Naive B cell (primary cell): ENCODE data around the gene SMIM35. TPM values are rescaled to one million over a fixed set of nuclear protein-coding genes. Genes with fewer than 3 reads are reported as not detected.

Experiments used
- ATAC-seq, 2 donors: fragments of 150-1000 bp; cut with Tn5 transposase; 2 replicates each; pipeline ENCODE4 v1.10.0; 2021; ENCODE audit warnings: low read depth in 2 of 2, mild to moderate bottlenecking in 2 of 2, moderate library complexity in 2 of 2
- DNase-seq: peaks from one replicate; pipeline ENCODE4 v3.0.0; 2022
- H3K27ac Mint-ChIP-seq, 6 donors: one replicate each; pipeline ENCODE4 v1.8.0; 2020 to 2022; ENCODE audit warnings: mild to moderate bottlenecking in 6 of 6, mixed read lengths in 6 of 6, moderate library complexity in 5 of 6, inconsistent platforms in 2 of 6
- H3K27me3 Mint-ChIP-seq, 3 donors: one replicate each; pipeline ENCODE4 v1.8.0; 2021 to 2022; ENCODE audit warnings: mixed read lengths in 3 of 3, mild to moderate bottlenecking in 1 of 3
- H3K36me3 Mint-ChIP-seq, 2 donors: one replicate each; pipeline ENCODE4 v1.8.0; 2020 to 2022; ENCODE audit warnings: mixed read lengths in 2 of 2, inconsistent platforms in 1 of 2, mild to moderate bottlenecking in 1 of 2
- H3K4me1 Mint-ChIP-seq, 3 donors: one replicate each; pipeline ENCODE4 v1.8.0; 2020 to 2022; ENCODE audit warnings: mixed read lengths in 3 of 3, inconsistent platforms in 1 of 3, mild to moderate bottlenecking in 1 of 3, moderate library complexity in 1 of 3
- H3K4me3 Mint-ChIP-seq, 8 donors: one replicate each; pipeline ENCODE4 v1.8.0; 2020 to 2022; ENCODE audit warnings: mild to moderate bottlenecking in 8 of 8, mixed read lengths in 8 of 8, moderate library complexity in 8 of 8, inconsistent platforms in 2 of 8
- H3K9me3 Mint-ChIP-seq, 7 donors: one replicate each; pipeline ENCODE4 v1.8.0; 2020 to 2022; ENCODE audit warnings: mixed read lengths in 7 of 7, mild to moderate bottlenecking in 5 of 7, inconsistent platforms in 2 of 7, moderate library complexity in 1 of 7
- polyA plus RNA-seq, 6 donors: library from polyadenylated mRNA; unstranded; fragments of 300-500 nt; fragmentation: Illumina TruSeq; gene quantifications; one replicate each; pipeline ENCODE4 v1.2.3, GENCODE V29; 2021; ENCODE audit warnings: low read depth in 6 of 6

SMIM35 gene
- polyA plus RNA-seq, 6 donors from 2014 or later, result 0.77 to 3.4 (median 1.1) TPM

- Mint-ChIP-seq H3K4me3 (no peak overlapping the region), H3K9me3 (no peaks in the 10 kb centered on the region), H3K27me3 (no peaks in the 10 kb centered on the region), H3K27ac (peak overlapping the region in 3 of 6 donors; percentile 9 to 66 (median 18)), H3K36me3 (no peaks in the 10 kb centered on the region), H3K4me1 (peaks cover 12 to 42% (median 34%) of the 10 kb centered on the region in 3 donors)
- DNase-seq (no peak), ATAC-seq (peak in 1 of 2 donors; percentile 33)
Measured at GRCh38 chr11:118046051-118046963, 40.5 kb downstream of the SMIM35 start.

GRCh38 chr11:118045191-118045590 lies 41.6 kb downstream of the SMIM35 start:
- Mint-ChIP-seq H3K9me3 (no peaks in the 10 kb centered on the region), H3K4me1 (peaks cover 4 to 31% (median 24%) of the 10 kb centered on the region in 3 donors), H3K36me3 (no peaks in the 10 kb centered on the region), H3K4me3 (no peak overlapping the region), H3K27ac (peak overlapping the region in 1 of 6 donors; percentile 24), H3K27me3 (no peaks in the 10 kb centered on the region)
- ATAC-seq, result no peak
- no peak for DNase-seq

- Mint-ChIP-seq H3K27ac (peak overlapping the region in 1 of 6 donors; percentile 89), H3K27me3 (no peaks in the 10 kb centered on the region), H3K9me3 (no peaks in the 10 kb centered on the region), H3K36me3 (no peaks in the 10 kb centered on the region), H3K4me1 (peaks cover 4 to 21% (median 14%) of the 10 kb centered on the region in 3 donors), H3K4me3 (no peak overlapping the region)
- no peak for DNase-seq
- ATAC-seq, result no peak
Measured at GRCh38 chr11:118042796-118043195, 44.0 kb downstream of the SMIM35 start.

- DNase-seq (no peak), ATAC-seq (no peak)
- Mint-ChIP-seq H3K27ac (peak overlapping the region in 2 of 6 donors; percentile 48 to 76), H3K4me1 (peaks cover 4 to 19% (median 13%) of the 10 kb centered on the region in 3 donors), H3K4me3 (no peak overlapping the region), H3K36me3 (no peaks in the 10 kb centered on the region), H3K9me3 (no peaks in the 10 kb centered on the region), H3K27me3 (no peaks in the 10 kb centered on the region)
Measured at GRCh38 chr11:118042141-118042540, 44.6 kb downstream of the SMIM35 start.

GRCh38 chr11:118033443-118033842 lies 53.3 kb downstream of the SMIM35 start:
- ATAC-seq, result no peak
- Mint-ChIP-seq H3K27ac (no peak overlapping the region), H3K36me3 (no peaks in the 10 kb centered on the region), H3K4me3 (no peak overlapping the region), H3K27me3 (no peaks in the 10 kb centered on the region), H3K9me3 (peaks cover 0 to 1% (median 0%) of the 10 kb centered on the region in 7 donors), H3K4me1 (peaks cover 5 to 11% (median 7%) of the 10 kb centered on the region in 3 donors)
- no peak for DNase-seq

GRCh38 chr11:118028626-118029025 lies 58.1 kb downstream of the SMIM35 start:
- ATAC-seq (no peak), DNase-seq (no peak)
- no peaks in the 10 kb centered on the region for H3K36me3 Mint-ChIP-seq
- H3K4me3 Mint-ChIP-seq, result no peak overlapping the region
- H3K4me1 Mint-ChIP-seq, result peaks cover 19 to 33% (median 21%) of the 10 kb centered on the region in 3 donors
- H3K9me3 Mint-ChIP-seq, result peaks cover 0 to 1% (median 0%) of the 10 kb centered on the region in 7 donors
- peak overlapping the region in 1 of 6 donors; percentile 42 for H3K27ac Mint-ChIP-seq
- H3K27me3 Mint-ChIP-seq, result no peaks in the 10 kb centered on the region

GRCh38 chr11:118027694-118028093 lies 59.1 kb downstream of the SMIM35 start:
- no peak overlapping the region for H3K4me3 Mint-ChIP-seq
- no peak for ATAC-seq
- H3K9me3 Mint-ChIP-seq, result peaks cover 0 to 1% (median 0%) of the 10 kb centered on the region in 7 donors
- no peak overlapping the region for H3K27ac Mint-ChIP-seq
- no peak for DNase-seq
- no peaks in the 10 kb centered on the region for H3K27me3 Mint-ChIP-seq
- H3K36me3 Mint-ChIP-seq, result no peaks in the 10 kb centered on the region
- H3K4me1 Mint-ChIP-seq, result peaks cover 19 to 33% (median 21%) of the 10 kb centered on the region in 3 donors

- Mint-ChIP-seq H3K27ac (no peak overlapping the region), H3K4me3 (no peak overlapping the region), H3K9me3 (peaks cover 11 to 38% (median 30%) of the 10 kb centered on the region in 7 donors), H3K36me3 (peaks cover 18% of the 10 kb centered on the region in 2 donors), H3K4me1 (peaks cover 14 to 33% (median 17%) of the 10 kb centered on the region in 3 donors), H3K27me3 (no peaks in the 10 kb centered on the region)
- DNase-seq, result no peak
- ATAC-seq, result no peak
Measured at GRCh38 chr11:118021146-118021545, 65.6 kb downstream of the SMIM35 start.

GRCh38 chr11:118018401-118018800 lies 68.4 kb downstream of the SMIM35 start:
- no peaks in the 10 kb centered on the region for H3K27me3 Mint-ChIP-seq
- peaks cover 22 to 26% of the 10 kb centered on the region in 2 donors for H3K36me3 Mint-ChIP-seq
- no peak overlapping the region for H3K4me3 Mint-ChIP-seq
- DNase-seq (no peak), ATAC-seq (no peak)
- H3K4me1 Mint-ChIP-seq, result peaks cover 32 to 44% (median 32%) of the 10 kb centered on the region in 3 donors
- peaks cover 14 to 38% (median 31%) of the 10 kb centered on the region in 7 donors for H3K9me3 Mint-ChIP-seq
- H3K27ac Mint-ChIP-seq, result peak overlapping the region in 3 of 6 donors; percentile 29 to 88 (median 78)

- H3K27ac Mint-ChIP-seq, result peak overlapping the region in 4 of 6 donors; percentile 20 to 88 (median 76)
- H3K9me3 Mint-ChIP-seq, result peaks cover 14 to 38% (median 31%) of the 10 kb centered on the region in 7 donors
- H3K36me3 Mint-ChIP-seq, result peaks cover 22 to 26% of the 10 kb centered on the region in 2 donors
- peaks cover 38 to 51% (median 39%) of the 10 kb centered on the region in 3 donors for H3K4me1 Mint-ChIP-seq
- ATAC-seq (no peak), DNase-seq (no peak)
- H3K27me3 Mint-ChIP-seq, result no peaks in the 10 kb centered on the region
- no peak overlapping the region for H3K4me3 Mint-ChIP-seq
Measured at GRCh38 chr11:118017631-118018315, 69.0 kb downstream of the SMIM35 start.

- H3K27ac Mint-ChIP-seq, result peak overlapping the region in 1 of 6 donors; percentile 62
- peak overlapping the region in 2 of 8 donors; percentile 27 to 82 for H3K4me3 Mint-ChIP-seq
- no peak for DNase-seq
- no peak for ATAC-seq
- peaks cover 22 to 26% of the 10 kb centered on the region in 2 donors for H3K36me3 Mint-ChIP-seq
- peaks cover 14 to 38% (median 31%) of the 10 kb centered on the region in 7 donors for H3K9me3 Mint-ChIP-seq
- no peaks in the 10 kb centered on the region for H3K27me3 Mint-ChIP-seq
- peaks cover 43 to 57% (median 45%) of the 10 kb centered on the region in 3 donors for H3K4me1 Mint-ChIP-seq
Measured at GRCh38 chr11:118017111-118017510, 69.7 kb downstream of the SMIM35 start.

- peaks cover 51 to 67% (median 54%) of the 10 kb centered on the region in 3 donors for H3K4me1 Mint-ChIP-seq
- H3K4me3 Mint-ChIP-seq, result peak overlapping the region in 7 of 8 donors; percentile 75 to 90 (median 76)
- no peak for ATAC-seq
- H3K27ac Mint-ChIP-seq, result peak overlapping the region; percentile 21 to 100 (median 88)
- peaks cover 12 to 38% (median 31%) of the 10 kb centered on the region in 7 donors for H3K9me3 Mint-ChIP-seq
- H3K36me3 Mint-ChIP-seq, result peaks cover 22 to 26% of the 10 kb centered on the region in 2 donors
- no peaks in the 10 kb centered on the region for H3K27me3 Mint-ChIP-seq
- no peak for DNase-seq
Measured at GRCh38 chr11:118016104-118016503, 70.7 kb downstream of the SMIM35 start.

- Mint-ChIP-seq H3K27me3 (no peaks in the 10 kb centered on the region), H3K27ac (peak overlapping the region; percentile 80 to 100 (median 92)), H3K36me3 (peaks cover 22 to 26% of the 10 kb centered on the region in 2 donors), H3K4me1 (peaks cover 57 to 74% (median 61%) of the 10 kb centered on the region in 3 donors), H3K4me3 (peak overlapping the region; percentile 28 to 90 (median 76)), H3K9me3 (peaks cover 10 to 34% (median 31%) of the 10 kb centered on the region in 7 donors)
- no peak for DNase-seq
- ATAC-seq, result no peak
Measured at GRCh38 chr11:118015385-118015841, 71.3 kb downstream of the SMIM35 start.
